GM12878 (cell line): ENCODE measurements around the gene FANCD2. TPM values are rescaled to one million over a fixed set of nuclear protein-coding genes. Genes with fewer than 3 reads are reported as not detected.
A peak's percentile ranks its signal among the peaks of the same experiment; 100 is the strongest.

Experiments
- ETV6 ChIP-seq, 2 experiments: fragments of 450-650 bp in 1 of 2; IDR thresholded peaks in 1 of 2; conservative IDR thresholded peaks in 1 of 2; 2 replicates each; pipeline ENCODE4 v1.6.1; 2014; ENCODE audit warnings: antibody characterized with exemption in 1 of 2, borderline replicate concordance in 1 of 2, low read depth in 1 of 2, mild to moderate bottlenecking in 1 of 2, moderate library complexity in 1 of 2
- IKZF2 ChIP-seq, 2 experiments: fragments of 450-650 bp; IDR thresholded peaks; 2 replicates each; pipeline ENCODE4 v1.6.1; 2017; ENCODE audit warnings: mild to moderate bottlenecking in 2 of 2, moderate library complexity in 2 of 2
- MYB ChIP-seq: fragments of 150-350 bp; IDR thresholded peaks from 2 replicates; pipeline ENCODE4 v1.6.1; 2014; ENCODE audit warnings: mild to moderate bottlenecking, low read depth, low read length, borderline replicate concordance
- MYC ChIP-seq: IDR thresholded peaks from 2 replicates; pipeline ENCODE4 v1.6.1; 2011; ENCODE audit warnings: mild to moderate bottlenecking, low read length, moderate library complexity, inconsistent platforms; ENCODE audit not compliant: insufficient read depth, insufficient replicate concordance, insufficient read length, severe bottlenecking
- NR2C1 ChIP-seq: fragments of 450-650 bp; IDR thresholded peaks from 2 replicates; pipeline ENCODE4 v1.6.1; 2017; ENCODE audit warnings: antibody characterized with exemption, mild to moderate bottlenecking, moderate library complexity
- NR2F1 ChIP-seq: fragments of 450-650 bp; conservative IDR thresholded peaks from 2 replicates; pipeline ENCODE4 v1.6.1; 2017; ENCODE audit warnings: mild to moderate bottlenecking
- RAD21 ChIP-seq: IDR thresholded peaks from 2 replicates; pipeline ENCODE4 v1.6.1; 2011; ENCODE audit warnings: mild to moderate bottlenecking, low read depth, low read length, moderate library complexity; ENCODE audit not compliant: insufficient read depth
- RELA ChIP-seq: fragments of 450-650 bp; IDR thresholded peaks from 2 replicates; pipeline ENCODE4 v1.8.0; 2014; ENCODE audit warnings: borderline replicate concordance; ENCODE audit not compliant: partially characterized antibody
- SIN3A ChIP-seq: IDR thresholded peaks from 2 replicates; pipeline ENCODE4 v1.6.1; 2012; ENCODE audit warnings: low read depth, low read length, improper control_type of control experiment
- SMARCA5 ChIP-seq: fragments of 450-650 bp; IDR thresholded peaks from 2 replicates; pipeline ENCODE4 v1.6.1; 2017; ENCODE audit warnings: mild to moderate bottlenecking
- TCF7 ChIP-seq: IDR thresholded peaks from 2 replicates; pipeline ENCODE4 v1.6.1; 2014; ENCODE audit warnings: antibody characterized with exemption, borderline replicate concordance
- ZZZ3 ChIP-seq: IDR thresholded peaks from 2 replicates; pipeline ENCODE4 v1.6.1; 2011; ENCODE audit warnings: low read depth; ENCODE audit not compliant: control insufficient read depth, insufficient read length
- polyA plus RNA-seq, 11 experiments: library from polyadenylated mRNA; depleted of rRNA in 4 of 11; unstranded in 6 of 11; stranded (reverse) in 5 of 11; fragments of >200 nt; fragmentation: Nextera tagmentation in 4 of 11; fragmentation: Illumina TruSeq in 1 of 11; extraction: Ambion mirVana in 4 of 11; extraction: Trizol in 1 of 11; gene quantifications; 1 replicate in 1 of 11; 2 replicates in 10 of 11; pipeline versions ENCODE4 v1.2.1 to v1.2.3, GENCODE V29; 2011 to 2016; ENCODE audit warnings: inconsistent platforms in 2 of 11, missing spikeins in 2 of 11, low read depth in 1 of 11
- total RNA-seq, 4 experiments: library from RNA; depleted of rRNA in 3 of 4; stranded (reverse); fragments of >200 nt in 3 of 4; fragmentation: Illumina TruSeq in 1 of 4; extraction: Trizol in 1 of 4; gene quantifications; 2 replicates each; pipeline versions ENCODE4 v1.2.1 to v1.2.3, GENCODE V29; 2013 to 2021
- TF ChIP-seq, protein P1 (sequence below): IDR thresholded peaks from 2 replicates; pipeline ENCODE4 v1.6.1; 2012; ENCODE audit warnings: improper control_type of control experiment, low read depth, low read length; ENCODE audit not compliant: insufficient replicate concordance
- TF ChIP-seq, protein P2 (sequence below): IDR thresholded peaks from 2 replicates; pipeline ENCODE4 v1.6.1; 2012; ENCODE audit warnings: low read depth, low read length, improper control_type of control experiment
- TF ChIP-seq, protein P3 (sequence below): fragments of 450-650 bp; IDR thresholded peaks from 2 replicates; pipeline ENCODE4 v1.6.1; 2018; ENCODE audit warnings: borderline replicate concordance, mild to moderate bottlenecking; ENCODE audit not compliant: partially characterized antibody
- TF ChIP-seq, protein P4 (sequence below): fragments of 450-650 bp; IDR thresholded peaks from 2 replicates; pipeline ENCODE4 v1.6.1; 2018; ENCODE audit warnings: mild to moderate bottlenecking, low read depth, moderate library complexity; ENCODE audit not compliant: partially characterized antibody

The FANCD2 gene
- total and polyA plus RNA-seq, 10 of the 15 experiments (the other 5 are each of a cell fraction or from before 2014, with no cell fraction given): 37.9 to 72.8 (median 56.2) TPM

DNA sequence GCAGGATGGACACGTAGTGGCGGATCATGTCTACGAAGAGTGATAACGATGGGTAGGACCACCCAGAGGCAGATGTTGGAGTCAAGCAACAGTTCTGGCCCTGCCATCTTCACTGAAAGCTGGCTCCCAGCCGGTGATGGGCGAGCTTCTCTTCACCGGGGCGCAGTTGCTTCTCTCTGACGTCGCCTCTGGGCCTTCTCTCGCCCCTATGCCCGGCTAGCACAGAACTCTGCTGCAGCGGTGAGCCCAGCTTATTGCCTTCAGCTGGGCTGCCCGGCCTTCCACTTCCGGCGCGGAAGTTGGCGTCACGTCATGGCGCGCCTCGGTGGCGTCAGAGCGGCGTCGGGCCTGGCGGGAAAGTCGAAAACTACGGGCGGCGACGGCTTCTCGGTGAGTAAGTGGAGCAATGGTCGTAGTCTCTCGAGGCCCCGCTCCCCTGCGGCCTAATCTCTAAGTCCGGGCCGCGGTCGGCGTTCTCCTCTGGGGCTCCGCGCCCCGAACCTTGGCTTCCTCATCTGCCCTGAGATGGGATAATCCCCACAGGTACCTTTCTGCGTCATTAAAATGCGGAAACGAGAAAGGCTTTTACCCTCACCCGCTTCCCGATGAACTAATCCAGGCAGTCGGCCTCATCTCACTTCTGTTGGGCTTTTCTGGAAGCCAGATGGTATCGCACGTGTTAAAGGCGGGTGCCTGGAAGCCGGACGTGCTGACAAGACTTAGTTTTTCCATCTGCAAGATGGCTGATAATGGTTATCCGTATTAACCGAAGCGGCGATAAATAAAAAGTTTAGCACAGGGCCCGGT is at the start of gene FANCD2 (continued):
- TF ChIP-seq MYC: peak; percentile 41
- no peak for TF ChIP-seq ETV6 (conservative IDR thresholded peaks at IDR 0.05 in 1 of 2, IDR thresholded peaks at IDR 0.05 in 1 of 2; ENCODE audit: borderline replicate concordance in 1 of 2, low read depth in 1 of 2)
- no peak for TF ChIP-seq ZZZ3
- peak; percentile 91 for TF ChIP-seq RELA
- TF ChIP-seq, protein P1, sequence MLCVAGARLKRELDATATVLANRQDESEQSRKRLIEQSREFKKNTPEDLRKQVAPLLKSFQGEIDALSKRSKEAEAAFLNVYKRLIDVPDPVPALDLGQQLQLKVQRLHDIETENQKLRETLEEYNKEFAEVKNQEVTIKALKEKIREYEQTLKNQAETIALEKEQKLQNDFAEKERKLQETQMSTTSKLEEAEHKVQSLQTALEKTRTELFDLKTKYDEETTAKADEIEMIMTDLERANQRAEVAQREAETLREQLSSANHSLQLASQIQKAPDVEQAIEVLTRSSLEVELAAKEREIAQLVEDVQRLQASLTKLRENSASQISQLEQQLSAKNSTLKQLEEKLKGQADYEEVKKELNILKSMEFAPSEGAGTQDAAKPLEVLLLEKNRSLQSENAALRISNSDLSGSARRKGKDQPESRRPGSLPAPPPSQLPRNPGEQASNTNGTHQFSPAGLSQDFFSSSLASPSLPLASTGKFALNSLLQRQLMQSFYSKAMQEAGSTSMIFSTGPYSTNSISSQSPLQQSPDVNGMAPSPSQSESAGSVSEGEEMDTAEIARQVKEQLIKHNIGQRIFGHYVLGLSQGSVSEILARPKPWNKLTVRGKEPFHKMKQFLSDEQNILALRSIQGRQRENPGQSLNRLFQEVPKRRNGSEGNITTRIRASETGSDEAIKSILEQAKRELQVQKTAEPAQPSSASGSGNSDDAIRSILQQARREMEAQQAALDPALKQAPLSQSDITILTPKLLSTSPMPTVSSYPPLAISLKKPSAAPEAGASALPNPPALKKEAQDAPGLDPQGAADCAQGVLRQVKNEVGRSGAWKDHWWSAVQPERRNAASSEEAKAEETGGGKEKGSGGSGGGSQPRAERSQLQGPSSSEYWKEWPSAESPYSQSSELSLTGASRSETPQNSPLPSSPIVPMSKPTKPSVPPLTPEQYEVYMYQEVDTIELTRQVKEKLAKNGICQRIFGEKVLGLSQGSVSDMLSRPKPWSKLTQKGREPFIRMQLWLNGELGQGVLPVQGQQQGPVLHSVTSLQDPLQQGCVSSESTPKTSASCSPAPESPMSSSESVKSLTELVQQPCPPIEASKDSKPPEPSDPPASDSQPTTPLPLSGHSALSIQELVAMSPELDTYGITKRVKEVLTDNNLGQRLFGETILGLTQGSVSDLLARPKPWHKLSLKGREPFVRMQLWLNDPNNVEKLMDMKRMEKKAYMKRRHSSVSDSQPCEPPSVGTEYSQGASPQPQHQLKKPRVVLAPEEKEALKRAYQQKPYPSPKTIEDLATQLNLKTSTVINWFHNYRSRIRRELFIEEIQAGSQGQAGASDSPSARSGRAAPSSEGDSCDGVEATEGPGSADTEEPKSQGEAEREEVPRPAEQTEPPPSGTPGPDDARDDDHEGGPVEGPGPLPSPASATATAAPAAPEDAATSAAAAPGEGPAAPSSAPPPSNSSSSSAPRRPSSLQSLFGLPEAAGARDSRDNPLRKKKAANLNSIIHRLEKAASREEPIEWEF: no peak
- no peak for TF ChIP-seq NR2F1
- no peak for TF ChIP-seq MYB
- no peak for TF ChIP-seq RAD21
- TF ChIP-seq SIN3A: peak; percentile 100
- TF ChIP-seq NR2C1: peak; percentile 51; the same call in 1 of the 2 replicates
- TF ChIP-seq, protein P2, sequence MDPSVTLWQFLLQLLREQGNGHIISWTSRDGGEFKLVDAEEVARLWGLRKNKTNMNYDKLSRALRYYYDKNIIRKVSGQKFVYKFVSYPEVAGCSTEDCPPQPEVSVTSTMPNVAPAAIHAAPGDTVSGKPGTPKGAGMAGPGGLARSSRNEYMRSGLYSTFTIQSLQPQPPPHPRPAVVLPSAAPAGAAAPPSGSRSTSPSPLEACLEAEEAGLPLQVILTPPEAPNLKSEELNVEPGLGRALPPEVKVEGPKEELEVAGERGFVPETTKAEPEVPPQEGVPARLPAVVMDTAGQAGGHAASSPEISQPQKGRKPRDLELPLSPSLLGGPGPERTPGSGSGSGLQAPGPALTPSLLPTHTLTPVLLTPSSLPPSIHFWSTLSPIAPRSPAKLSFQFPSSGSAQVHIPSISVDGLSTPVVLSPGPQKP: peak; percentile 98
- peak; percentile 13 to 43; a peak in 2 of 4 replicates for TF ChIP-seq IKZF2 (IDR thresholded peaks at IDR 0.05)
- TF ChIP-seq, protein P3, sequence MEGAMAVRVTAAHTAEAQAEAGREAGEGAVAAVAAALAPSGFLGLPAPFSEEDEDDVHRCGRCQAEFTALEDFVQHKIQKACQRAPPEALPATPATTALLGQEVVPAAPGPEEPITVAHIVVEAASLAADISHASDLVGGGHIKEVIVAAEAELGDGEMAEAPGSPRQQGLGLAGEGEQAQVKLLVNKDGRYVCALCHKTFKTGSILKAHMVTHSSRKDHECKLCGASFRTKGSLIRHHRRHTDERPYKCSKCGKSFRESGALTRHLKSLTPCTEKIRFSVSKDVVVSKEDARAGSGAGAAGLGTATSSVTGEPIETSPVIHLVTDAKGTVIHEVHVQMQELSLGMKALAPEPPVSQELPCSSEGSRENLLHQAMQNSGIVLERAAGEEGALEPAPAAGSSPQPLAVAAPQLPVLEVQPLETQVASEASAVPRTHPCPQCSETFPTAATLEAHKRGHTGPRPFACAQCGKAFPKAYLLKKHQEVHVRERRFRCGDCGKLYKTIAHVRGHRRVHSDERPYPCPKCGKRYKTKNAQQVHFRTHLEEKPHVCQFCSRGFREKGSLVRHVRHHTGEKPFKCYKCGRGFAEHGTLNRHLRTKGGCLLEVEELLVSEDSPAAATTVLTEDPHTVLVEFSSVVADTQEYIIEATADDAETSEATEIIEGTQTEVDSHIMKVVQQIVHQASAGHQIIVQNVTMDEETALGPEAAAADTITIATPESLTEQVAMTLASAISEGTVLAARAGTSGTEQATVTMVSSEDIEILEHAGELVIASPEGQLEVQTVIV: peak; percentile 81
- no peak for TF ChIP-seq TCF7
- TF ChIP-seq, protein P4, sequence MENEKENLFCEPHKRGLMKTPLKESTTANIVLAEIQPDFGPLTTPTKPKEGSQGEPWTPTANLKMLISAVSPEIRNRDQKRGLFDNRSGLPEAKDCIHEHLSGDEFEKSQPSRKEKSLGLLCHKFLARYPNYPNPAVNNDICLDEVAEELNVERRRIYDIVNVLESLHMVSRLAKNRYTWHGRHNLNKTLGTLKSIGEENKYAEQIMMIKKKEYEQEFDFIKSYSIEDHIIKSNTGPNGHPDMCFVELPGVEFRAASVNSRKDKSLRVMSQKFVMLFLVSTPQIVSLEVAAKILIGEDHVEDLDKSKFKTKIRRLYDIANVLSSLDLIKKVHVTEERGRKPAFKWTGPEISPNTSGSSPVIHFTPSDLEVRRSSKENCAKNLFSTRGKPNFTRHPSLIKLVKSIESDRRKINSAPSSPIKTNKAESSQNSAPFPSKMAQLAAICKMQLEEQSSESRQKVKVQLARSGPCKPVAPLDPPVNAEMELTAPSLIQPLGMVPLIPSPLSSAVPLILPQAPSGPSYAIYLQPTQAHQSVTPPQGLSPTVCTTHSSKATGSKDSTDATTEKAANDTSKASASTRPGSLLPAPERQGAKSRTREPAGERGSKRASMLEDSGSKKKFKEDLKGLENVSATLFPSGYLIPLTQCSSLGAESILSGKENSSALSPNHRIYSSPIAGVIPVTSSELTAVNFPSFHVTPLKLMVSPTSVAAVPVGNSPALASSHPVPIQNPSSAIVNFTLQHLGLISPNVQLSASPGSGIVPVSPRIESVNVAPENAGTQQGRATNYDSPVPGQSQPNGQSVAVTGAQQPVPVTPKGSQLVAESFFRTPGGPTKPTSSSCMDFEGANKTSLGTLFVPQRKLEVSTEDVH: peak; percentile 99
- no peak; the same call in 1 of the 2 replicates for TF ChIP-seq SMARCA5
